ENCODE data around the gene TREX2. TPM values are rescaled to one million over a fixed set of nuclear protein-coding genes. Genes with fewer than 3 reads are reported as not detected.

The TREX2 gene
- total and polyA plus RNA-seq, 2 experiments from 2014 or later: 0.81 to 1.7 TPM

- no peaks in the 10 kb centered on the region for H3K79me2 ChIP-seq (replicated peaks; ENCODE audit: insufficient read depth)
- no peaks in the 10 kb centered on the region for H3K4me1 ChIP-seq (ENCODE audit: insufficient read depth)
- peaks cover 4% of the 10 kb centered on the region; the same call in 2 of the 3 replicates for H3K4me1 Mint-ChIP-seq
- H3K36me3 ChIP-seq (ENCODE audit: insufficient read depth): no peaks in the 10 kb centered on the region
- no peak within 1 kb of the TSS for H3K27ac ChIP-seq (ENCODE audit: low read depth)
- no peak within 1 kb of the TSS for H3K27ac Mint-ChIP-seq
- peak within 1 kb of the TSS; percentile 85 for H3K4me3 Mint-ChIP-seq
- H3F3A ChIP-seq (replicated peaks; ENCODE audit: low read depth): no peaks in the 10 kb centered on the region
- DNase-seq (ENCODE audit: low spot score): peak; percentile 81
- peaks cover 5% of the 10 kb centered on the region; the same call in 1 of the 3 replicates for H3K36me3 Mint-ChIP-seq (ENCODE audit: low read depth)
- peaks cover 19% of the 10 kb centered on the region for H3K27me3 Mint-ChIP-seq (ENCODE audit: insufficient read depth, low read depth, poor library complexity)
- H3K4me2 ChIP-seq: peak within 1 kb of the TSS; percentile 79
- TF ChIP-seq POLR2AphosphoS5 (IDR thresholded peaks at IDR 0.05; ENCODE audit: low read depth) (peak; percentile 48; the same call in 1 of the 2 replicates), EZH2phosphoT487 (IDR thresholded peaks at IDR 0.05; ENCODE audit: unreplicated experiment) (no peak), ZNF114 (CRISPR knock-in tag; IDR thresholded peaks at IDR 0.05) (no peak), STAT1 (IDR thresholded peaks at IDR 0.05; ENCODE audit: unreplicated experiment) (no peak), ETS1 (IDR thresholded peaks at IDR 0.05) (no peak), EZH2 (IDR thresholded peaks at IDR 0.05; ENCODE audit: low read depth, unreplicated experiment) (no peak), CTCF (conservative IDR thresholded peaks at IDR 0.05; ENCODE audit: low read depth in 2 of 2) (peak; percentile 50 to 88), JUNB (IDR thresholded peaks at IDR 0.05; ENCODE audit: unreplicated experiment) (no peak), REST (IDR thresholded peaks at IDR 0.05; ENCODE audit: unreplicated experiment) (no peak), NANOG (IDR thresholded peaks at IDR 0.05; ENCODE audit: borderline replicate concordance) (no peak), ZNF462 (CRISPR knock-in tag; IDR thresholded peaks at IDR 0.05) (no peak), CREB1 (CRISPR knock-in tag; IDR thresholded peaks at IDR 0.05; ENCODE audit: low read depth) (peak; percentile 94)
- H3K9me2 ChIP-seq (ENCODE audit: insufficient read depth): no peaks in the 10 kb centered on the region
- no peaks in the 10 kb centered on the region for H4K20me1 ChIP-seq (replicated peaks; ENCODE audit: insufficient read depth)
- H3K9me3 Mint-ChIP-seq: no peaks in the 10 kb centered on the region; the same call in 2 of the 3 replicates
- H3K4me3 ChIP-seq: peak within 1 kb of the TSS; percentile 72
- peaks cover 8% of the 10 kb centered on the region for H3K27me3 ChIP-seq (ENCODE audit: insufficient read depth)
- peak; percentile 80 for ATAC-seq
- H2AFZ ChIP-seq: no peak within 1 kb of the TSS
Measured at GRCh38 chrX:153470411-153471363, 24.8 kb upstream of the TREX2 start, which contains the start of gene HAUS7. Gene HAUS7, minus strand, starts transcription at chrX:153470576. Its CDS starts 19 bp downstream, at chrX:153470557.

Data from GM23338 (cell line).